Upper lobe of right lung (tissue), 1 donor: ENCODE results near the gene CEBPB. TPM values are rescaled to one million over a fixed set of nuclear protein-coding genes. Genes with fewer than 3 reads are reported as not detected.
"Not testable (repeated sequence)": the region's sequence is repeated elsewhere in the genome, so short reads cannot be mapped to it uniquely, and the experiment has no call there.

ENCODE experiments used
- ATAC-seq: fragments of 200-7000 bp; cut with Tn5 transposase; one replicate; pipeline ENCODE4 v1.9.1; 2020; ENCODE audit warnings: mild to moderate bottlenecking, moderate library complexity
- DNase-seq: peaks from one replicate; pipeline ENCODE4 v3.0.0-alpha.2; 2020
- H3K27ac ChIP-seq: fragments of 200-600 bp; one replicate; pipeline ENCODE4 v1.8.0; 2022
- H3K27me3 ChIP-seq: fragments of 200-600 bp; one replicate; pipeline ENCODE4 v1.8.0; 2022; ENCODE audit warnings: mild to moderate bottlenecking
- H3K36me3 ChIP-seq: fragments of 200-600 bp; one replicate; pipeline ENCODE4 v1.8.0; 2022
- H3K4me1 ChIP-seq: fragments of 200-600 bp; one replicate; pipeline ENCODE4 v1.8.0; 2022
- H3K4me3 ChIP-seq: fragments of 200-600 bp; one replicate; pipeline ENCODE4 v1.8.0; 2022; ENCODE audit warnings: mild to moderate bottlenecking
- H3K9me3 ChIP-seq: fragments of 200-600 bp; one replicate; pipeline ENCODE4 v1.8.0; 2022
- CTCF ChIP-seq: fragments of 200-600 bp; IDR thresholded peaks from one replicate; pipeline ENCODE4 v1.8.0; 2022; ENCODE audit warnings: antibody characterized with exemption
- intact Hi-C: fragments of 100-400 bp; cut with DNase I; formaldehyde crosslinking; loops from one replicate; pipeline ENCODE4 v1.11.0; 2022
- total RNA-seq: library from RNA; stranded (reverse); fragmentation: NEBNext Ultra II Directional; extraction: Animal tissue kit (Norgen Biotek cat#: 25700); gene quantifications from one replicate; pipeline ENCODE4 v1.2.1, GENCODE V29; 2021
- donor health status: DM: no; HTN: yes; CAD: no; lungs with severe emphysema.

Gene CEBPB
- total RNA-seq, 1 donor from 2014 or later = 271 TPM

GRCh38 chr20:50175938-50176933 lies 14.4 kb upstream of the CEBPB start:
- Histone ChIP-seq H3K36me3 (no peaks in the 10 kb centered on the region), H3K9me3 (no peaks in the 10 kb centered on the region), H3K27me3 (no peaks in the 10 kb centered on the region), H3K4me1 (peaks cover 14% of the 10 kb centered on the region), H3K4me3 (no peak overlapping the region), H3K27ac (no peak overlapping the region)
- no peak for TF ChIP-seq CTCF
- DNase-seq (no peak), ATAC-seq (no peak)
- intact Hi-C loops = loop anchor here (5.0 kb wide), 1 partner anchor 199 kb away; no protein-coding TSS in a partner anchor

- intact Hi-C loops = loop anchor here (5.0 kb wide), 1 partner anchor 201 kb away; no protein-coding TSS in a partner anchor
- not testable (repeated sequence) for H3K27me3 ChIP-seq, H3K9me3 ChIP-seq, H3K4me1 ChIP-seq, H3K4me3 ChIP-seq, ATAC-seq, H3K27ac ChIP-seq, DNase-seq, H3K36me3 ChIP-seq
Observed at GRCh38 chr20:50178672-50179071, 12.0 kb upstream of the CEBPB start.

GRCh38 chr20:50181344-50181743 lies 9.3 kb upstream of the CEBPB start:
- ATAC-seq = no peak
- DNase-seq = no peak
- Histone ChIP-seq H3K27me3 (no peaks in the 10 kb centered on the region), H3K4me3 (no peak overlapping the region), H3K9me3 (no peaks in the 10 kb centered on the region), H3K4me1 (peaks cover under 1% of the 10 kb centered on the region), H3K36me3 (no peaks in the 10 kb centered on the region), H3K27ac (no peak overlapping the region)
- TF ChIP-seq CTCF = no peak
- intact Hi-C loops = no loop called here

- no peaks in the 10 kb centered on the region for H3K27me3 ChIP-seq
- peaks cover 9% of the 10 kb centered on the region for H3K4me1 ChIP-seq
- TF ChIP-seq CTCF = no peak
- H3K4me3 ChIP-seq = no peak overlapping the region
- no peaks in the 10 kb centered on the region for H3K9me3 ChIP-seq
- DNase-seq (no peak), ATAC-seq (no peak)
- H3K36me3 ChIP-seq = no peaks in the 10 kb centered on the region
- no peak overlapping the region for H3K27ac ChIP-seq
- intact Hi-C loops = no loop called here
Observed at GRCh38 chr20:50182346-50182745, 8.3 kb upstream of the CEBPB start.

GRCh38 chr20:50185426-50185825 lies 5.2 kb upstream of the CEBPB start:
- Histone ChIP-seq H3K4me3 (no peak overlapping the region), H3K9me3 (no peaks in the 10 kb centered on the region), H3K27ac (no peak overlapping the region), H3K27me3 (no peaks in the 10 kb centered on the region), H3K4me1 (peaks cover 15% of the 10 kb centered on the region), H3K36me3 (no peaks in the 10 kb centered on the region)
- no peak for TF ChIP-seq CTCF
- ATAC-seq (no peak), DNase-seq (no peak)
- intact Hi-C loops = no loop called here

- Histone ChIP-seq H3K36me3 (no peaks in the 10 kb centered on the region), H3K4me1 (peaks cover 15% of the 10 kb centered on the region), H3K27ac (no peak overlapping the region), H3K27me3 (no peaks in the 10 kb centered on the region), H3K9me3 (no peaks in the 10 kb centered on the region), H3K4me3 (no peak overlapping the region)
- ATAC-seq = peak; percentile 56
- intact Hi-C loops = no loop called here
- peak; percentile 99 for TF ChIP-seq CTCF
- peak; percentile 92 for DNase-seq
Observed at GRCh38 chr20:50186151-50186885, 4.3 kb upstream of the CEBPB start.
